NCI-H526 treated with DMSO at 0.1 percent for 48 hours (cell line): ENCODE measurements around the gene UBE2G2.

Experiments
- DNase-seq: peaks from one replicate; lab custom pipeline; 2025; lab: John Stamatoyannopoulos, UW

The UBE2G2 gene

GRCh38 chr21:44789880-44790279, 11.7 kb downstream of the UBE2G2 start:
- DNase-seq: no peak

GRCh38 chr21:44785620-44786335, 15.8 kb downstream of the UBE2G2 start:
- DNase-seq: no peak

GRCh38 chr21:44784810-44785209, 16.8 kb downstream of the UBE2G2 start:
- DNase-seq: no peak

GRCh38 chr21:44783020-44783696, 18.5 kb downstream of the UBE2G2 start:
- no peak for DNase-seq

- no peak for DNase-seq
These were observed 20.7 kb downstream of the UBE2G2 start for GRCh38 chr21:44780767-44781459.

GRCh38 chr21:44780137-44780502, 21.5 kb downstream of the UBE2G2 start:
- DNase-seq: no peak

GRCh38 chr21:44779417-44780136, 22.0 kb downstream of the UBE2G2 start:
- no peak for DNase-seq

- no peak for DNase-seq
These were observed 22.6 kb downstream of the UBE2G2 start for GRCh38 chr21:44778983-44779382.

- DNase-seq: no peak
These were observed 23.1 kb downstream of the UBE2G2 start for GRCh38 chr21:44778499-44778911.

- DNase-seq: no peak
These were observed 23.5 kb downstream of the UBE2G2 start for GRCh38 chr21:44778094-44778493.

GRCh38 chr21:44774972-44775371, 26.6 kb downstream of the UBE2G2 start:
- no peak for DNase-seq

GRCh38 chr21:44773291-44773932, 28.2 kb downstream of the UBE2G2 start:
- peak; percentile 93 for DNase-seq

- no peak for DNase-seq
These were observed 29.6 kb downstream of the UBE2G2 start for GRCh38 chr21:44771896-44772525.

GRCh38 chr21:44767834-44768831, 33.5 kb downstream of the UBE2G2 start:
- DNase-seq: no peak

GRCh38 chr21:44766818-44767354, 34.7 kb downstream of the UBE2G2 start:
- DNase-seq: no peak

GRCh38 chr21:44766014-44766817, 35.4 kb downstream of the UBE2G2 start:
- no peak for DNase-seq

- no peak for DNase-seq
These were observed 36.2 kb downstream of the UBE2G2 start for GRCh38 chr21:44765231-44766013.
